OCI-LY1 (cell line): ENCODE results near the gene CDPF1.

ENCODE experiments used
- H2AFZ ChIP-seq: fragments of 200-600 bp; sonication (generic), shearing (Covaris generic); 2 replicates; pipeline ENCODE4 v1.6.0; 2014; ENCODE audit warnings: antibody characterized with exemption, mild to moderate bottlenecking, low read length
- H3F3A ChIP-seq: fragments of 200-600 bp; sonication (generic), shearing (Covaris generic); 2 replicates; pipeline ENCODE4 v1.6.0; 2014; ENCODE audit warnings: mild to moderate bottlenecking, antibody characterized with exemption, low read length, moderate library complexity; ENCODE audit not compliant: insufficient read depth
- H3K27ac ChIP-seq: fragments of 200-600 bp; sonication (generic); 2 replicates; pipeline ENCODE4 v1.5.1; 2014; ENCODE audit warnings: low read length, mixed run types, mild to moderate bottlenecking, low read depth; ENCODE audit not compliant: poor library complexity, severe bottlenecking
- H3K27me3 ChIP-seq: fragments of 200-600 bp; sonication (generic); 2 replicates; pipeline ENCODE4 v1.6.0; 2014; ENCODE audit warnings: antibody characterized with exemption, mild to moderate bottlenecking, low read length, moderate library complexity; ENCODE audit not compliant: insufficient read depth
- H3K36me3 ChIP-seq: fragments of 200-600 bp; sonication (generic); 2 replicates; pipeline ENCODE4 v1.6.1; 2014; ENCODE audit warnings: mild to moderate bottlenecking, antibody characterized with exemption, low read length, moderate library complexity, mixed read lengths; ENCODE audit not compliant: insufficient read depth
- H3K4me1 ChIP-seq: fragments of 200-600 bp; sonication (generic); 2 replicates; pipeline ENCODE4 v1.5.1; 2014; ENCODE audit warnings: mild to moderate bottlenecking, low read length, moderate library complexity; ENCODE audit not compliant: insufficient read depth, severe bottlenecking
- H3K4me2 ChIP-seq: fragments of 200-600 bp; sonication (generic), shearing (Covaris generic); 2 replicates; pipeline ENCODE4 v1.6.1; 2014; ENCODE audit warnings: low read length
- H3K4me3 ChIP-seq: fragments of 200-600 bp; sonication (generic); 2 replicates; pipeline ENCODE4 v1.5.1; 2014; ENCODE audit warnings: low read length, low read depth, mild to moderate bottlenecking, mixed read lengths; ENCODE audit not compliant: poor library complexity, severe bottlenecking
- H3K79me2 ChIP-seq: fragments of 200-600 bp; shearing (Covaris generic); 2 replicates; pipeline ENCODE4 v1.6.1; 2016; ENCODE audit warnings: mixed run types, low read length, mixed read lengths; ENCODE audit not compliant: insufficient read depth
- H3K9ac ChIP-seq: fragments of 200-600 bp; sonication (generic), shearing (Covaris generic); 2 replicates; pipeline ENCODE4 v1.6.1; 2014; ENCODE audit warnings: mild to moderate bottlenecking, low read length, mixed read lengths
- H3K9me2 ChIP-seq: fragments of 200-600 bp; sonication (generic), shearing (Covaris generic); 2 replicates; pipeline ENCODE4 v1.6.1; 2014; ENCODE audit warnings: low read depth, mild to moderate bottlenecking, low read length, mixed read lengths
- H3K9me3 ChIP-seq: fragments of 200-600 bp; shearing (Covaris generic); 2 replicates; pipeline ENCODE4 v1.6.1; 2014; ENCODE audit warnings: low read length, mixed read lengths
- H4K20me1 ChIP-seq: fragments of 200-600 bp; sonication (generic), shearing (Covaris generic); 2 replicates; pipeline ENCODE4 v1.6.0; 2016; ENCODE audit warnings: mild to moderate bottlenecking, low read length; ENCODE audit not compliant: insufficient read depth
- CTCF ChIP-seq: fragments of 200-600 bp; sonication (generic), shearing (Covaris generic); IDR thresholded peaks from 2 replicates; pipeline ENCODE4 v1.5.1; 2017; ENCODE audit warnings: mild to moderate bottlenecking, antibody characterized with exemption, low read length, moderate library complexity, mixed read lengths
- EZH2 ChIP-seq: fragments of 200-600 bp; sonication (generic), shearing (Covaris generic); IDR thresholded peaks from 2 replicates; pipeline ENCODE4 v1.8.0; 2017; ENCODE audit warnings: borderline replicate concordance, mixed run types, mild to moderate bottlenecking, antibody characterized with exemption, low read length, moderate library complexity, mixed read lengths

The CDPF1 gene

GRCh38 chr22:46220921-46221320 lies 29.2 kb downstream of the CDPF1 start:
- peaks cover 28% of the 10 kb centered on the region for H3K36me3 ChIP-seq
- H3K79me2 ChIP-seq = no peaks in the 10 kb centered on the region
- no peak overlapping the region for H3K4me3 ChIP-seq
- H2AFZ ChIP-seq = no peak overlapping the region
- H3K9me2 ChIP-seq = no peaks in the 10 kb centered on the region
- no peaks in the 10 kb centered on the region for H4K20me1 ChIP-seq
- H3K27ac ChIP-seq = no peak overlapping the region
- H3K27me3 ChIP-seq = no peaks in the 10 kb centered on the region
- H3K9me3 ChIP-seq = no peaks in the 10 kb centered on the region
- TF ChIP-seq CTCF = no peak
- TF ChIP-seq EZH2 = no peak
- no peak overlapping the region for H3K4me2 ChIP-seq
- H3K9ac ChIP-seq = no peak overlapping the region
- H3K4me1 ChIP-seq = peaks cover 9% of the 10 kb centered on the region
- H3F3A ChIP-seq = no peaks in the 10 kb centered on the region

- peak overlapping the region; percentile 32 for H3K27ac ChIP-seq
- no peaks in the 10 kb centered on the region for H3F3A ChIP-seq
- H3K4me2 ChIP-seq = no peak overlapping the region
- TF ChIP-seq EZH2 = no peak
- TF ChIP-seq CTCF = no peak
- H3K79me2 ChIP-seq = no peaks in the 10 kb centered on the region
- no peak overlapping the region for H3K4me3 ChIP-seq
- peaks cover 31% of the 10 kb centered on the region for H3K36me3 ChIP-seq
- no peaks in the 10 kb centered on the region for H3K9me3 ChIP-seq
- H3K9ac ChIP-seq = no peak overlapping the region
- peaks cover 9% of the 10 kb centered on the region for H3K4me1 ChIP-seq
- H2AFZ ChIP-seq = no peak overlapping the region
- no peaks in the 10 kb centered on the region for H4K20me1 ChIP-seq
- H3K9me2 ChIP-seq = no peaks in the 10 kb centered on the region
- H3K27me3 ChIP-seq = no peaks in the 10 kb centered on the region
Measured at GRCh38 chr22:46219636-46220035, 30.5 kb downstream of the CDPF1 start.

GRCh38 chr22:46214616-46215015 lies 35.5 kb downstream of the CDPF1 start:
- Histone ChIP-seq H4K20me1 (no peaks in the 10 kb centered on the region), H3F3A (no peaks in the 10 kb centered on the region), H3K4me2 (no peak overlapping the region)

More at GRCh38 chr22:46214616-46215015, 35.5 kb downstream of the CDPF1 start:
- Histone ChIP-seq H3K4me3 (no peak overlapping the region), H3K4me1 (peaks cover 4% of the 10 kb centered on the region), H3K9me3 (no peaks in the 10 kb centered on the region), H3K9ac (no peak overlapping the region), H3K79me2 (no peaks in the 10 kb centered on the region), H3K9me2 (no peaks in the 10 kb centered on the region), H3K36me3 (peaks cover 19% of the 10 kb centered on the region), H3K27ac (no peak overlapping the region), H3K27me3 (no peaks in the 10 kb centered on the region), H2AFZ (no peak overlapping the region)
- TF ChIP-seq EZH2 = no peak
- TF ChIP-seq CTCF = no peak
